ENCODE data around the gene KANSL2.

- TF ChIP-seq ELF4 (IDR thresholded peaks at IDR 0.05), result no peak
- no peak for TF ChIP-seq CTBP1 (IDR thresholded peaks at IDR 0.05; ENCODE audit: borderline replicate concordance)
- TF ChIP-seq FOXM1 (IDR thresholded peaks at IDR 0.05; ENCODE audit: borderline replicate concordance), result no peak
- no peak for TF ChIP-seq ARNT (IDR thresholded peaks at IDR 0.05)
- TF ChIP-seq BHLHE40 (IDR thresholded peaks at IDR 0.05; ENCODE audit: borderline replicate concordance), result no peak
These were observed 1.5 kb upstream of the KANSL2 start for GRCh38 chr12:48683534-48683933.
